Subcutaneous abdominal adipose tissue (tissue), 5 donors: ENCODE results near the gene ZFP62.

ENCODE experiments used
- H3K27ac ChIP-seq: one replicate; pipeline ENCODE4 v1.7.0; 2013; ENCODE audit warnings: low read depth, mild to moderate bottlenecking, inconsistent platforms, low read length, moderate library complexity
- H3K27me3 ChIP-seq, 5 donors: one replicate each; pipeline ENCODE4 v1.7.0; 2013; ENCODE audit warnings: low read length in 5 of 5, inconsistent platforms in 1 of 5; ENCODE audit not compliant: control insufficient read depth in 5 of 5, insufficient read depth in 4 of 5
- H3K36me3 ChIP-seq, 5 donors: one replicate each; pipeline ENCODE4 v1.7.0; 2013; ENCODE audit warnings: low read length in 5 of 5; ENCODE audit not compliant: control insufficient read depth in 5 of 5, insufficient read depth in 5 of 5
- H3K4me1 ChIP-seq, 5 donors: one replicate each; pipeline ENCODE4 v1.7.0; 2013; ENCODE audit warnings: low read length in 5 of 5, mild to moderate bottlenecking in 3 of 5, moderate library complexity in 1 of 5; ENCODE audit not compliant: control insufficient read depth in 5 of 5, insufficient read depth in 5 of 5
- H3K4me3 ChIP-seq, 5 donors: one replicate each; pipeline ENCODE4 v1.7.0; 2013; ENCODE audit warnings: low read length in 5 of 5, low read depth in 1 of 5
- H3K9ac ChIP-seq, 5 donors: one replicate each; pipeline ENCODE4 v1.7.0; 2013; ENCODE audit warnings: low read length in 5 of 5, mild to moderate bottlenecking in 4 of 5, moderate library complexity in 3 of 5
- H3K9me3 ChIP-seq, 5 donors: one replicate each; pipeline ENCODE4 v1.7.0; 2013; ENCODE audit warnings: low read length in 5 of 5; ENCODE audit not compliant: control insufficient read depth in 5 of 5
- donor health status: healthy.
- donor health status: healthy.
- donor health status: healthy.
- donor health status: healthy.
- donor health status: healthy.

ZFP62 gene

GRCh38 chr5:180823940-180824629 is 37.0 kb downstream of the ZFP62 start:
- peaks cover 0 to 3% (median 0%) of the 10 kb centered on the region in 5 donors for H3K9me3 ChIP-seq
- no peaks in the 10 kb centered on the region for H3K27me3 ChIP-seq
- H3K27ac ChIP-seq: peak overlapping the region; percentile 68
- H3K9ac ChIP-seq: peak overlapping the region in 1 of 5 donors; percentile 2
- H3K4me1 ChIP-seq: peaks cover 23 to 65% (median 53%) of the 10 kb centered on the region in 5 donors
- no peak overlapping the region for H3K4me3 ChIP-seq
- H3K36me3 ChIP-seq: no peaks in the 10 kb centered on the region

GRCh38 chr5:180823346-180823745 is 37.7 kb downstream of the ZFP62 start:
- H3K4me1 ChIP-seq: peaks cover 30 to 72% (median 60%) of the 10 kb centered on the region in 5 donors
- no peaks in the 10 kb centered on the region for H3K27me3 ChIP-seq

GRCh38 chr5:180821538-180821937 is 39.5 kb downstream of the ZFP62 start:
- H3K9ac ChIP-seq: peak overlapping the region in 2 of 5 donors; percentile 5 to 22
- no peaks in the 10 kb centered on the region for H3K36me3 ChIP-seq
- no peaks in the 10 kb centered on the region for H3K9me3 ChIP-seq
- peak overlapping the region; percentile 75 for H3K27ac ChIP-seq
- H3K27me3 ChIP-seq: no peaks in the 10 kb centered on the region
- H3K4me3 ChIP-seq: no peak overlapping the region
- peaks cover 36 to 82% (median 75%) of the 10 kb centered on the region in 5 donors for H3K4me1 ChIP-seq

More at GRCh38 chr5:180823346-180823745, 37.7 kb downstream of the ZFP62 start:
- no peaks in the 10 kb centered on the region for H3K9me3 ChIP-seq
- peak overlapping the region; percentile 68 for H3K27ac ChIP-seq
- H3K36me3 ChIP-seq: no peaks in the 10 kb centered on the region
- no peak overlapping the region for H3K4me3 ChIP-seq
- no peak overlapping the region for H3K9ac ChIP-seq

GRCh38 chr5:180820788-180821321 is 40.2 kb downstream of the ZFP62 start:
- peak overlapping the region in 3 of 5 donors; percentile 5 to 57 (median 16) for H3K9ac ChIP-seq
- H3K36me3 ChIP-seq: no peaks in the 10 kb centered on the region
- no peaks in the 10 kb centered on the region for H3K27me3 ChIP-seq
- H3K9me3 ChIP-seq: no peaks in the 10 kb centered on the region
- peaks cover 31 to 82% (median 72%) of the 10 kb centered on the region in 5 donors for H3K4me1 ChIP-seq
- H3K4me3 ChIP-seq: peak overlapping the region in 2 of 5 donors; percentile 33 to 45
- peak overlapping the region; percentile 75 for H3K27ac ChIP-seq

- H3K4me3 ChIP-seq: peak overlapping the region in 4 of 5 donors; percentile 13 to 50 (median 36)
- H3K4me1 ChIP-seq: peaks cover 27 to 75% (median 59%) of the 10 kb centered on the region in 5 donors
- H3K36me3 ChIP-seq: no peaks in the 10 kb centered on the region
- H3K27ac ChIP-seq: peak overlapping the region; percentile 94
- no peaks in the 10 kb centered on the region for H3K9me3 ChIP-seq
- no peaks in the 10 kb centered on the region for H3K27me3 ChIP-seq
- peak overlapping the region; percentile 1 to 87 (median 52) for H3K9ac ChIP-seq
Measured at GRCh38 chr5:180818677-180819341, 42.3 kb downstream of the ZFP62 start.

- peak overlapping the region; percentile 94 for H3K27ac ChIP-seq
Measured at GRCh38 chr5:180817893-180818674, 43.0 kb downstream of the ZFP62 start.

GRCh38 chr5:180816608-180817534 is 44.2 kb downstream of the ZFP62 start:
- Histone ChIP-seq H3K9ac (peak overlapping the region; percentile 48 to 71 (median 56)), H3K4me1 (peaks cover 27 to 75% (median 54%) of the 10 kb centered on the region in 5 donors), H3K27ac (peak overlapping the region; percentile 94), H3K4me3 (peak overlapping the region in 3 of 5 donors; percentile 11 to 44 (median 29)), H3K9me3 (no peaks in the 10 kb centered on the region), H3K36me3 (no peaks in the 10 kb centered on the region), H3K27me3 (no peaks in the 10 kb centered on the region)

More at GRCh38 chr5:180817893-180818674, 43.0 kb downstream of the ZFP62 start:
- H3K4me1 ChIP-seq: peaks cover 27 to 73% (median 52%) of the 10 kb centered on the region in 5 donors
- no peaks in the 10 kb centered on the region for H3K27me3 ChIP-seq
- peak overlapping the region; percentile 1 to 87 (median 52) for H3K9ac ChIP-seq
- no peaks in the 10 kb centered on the region for H3K9me3 ChIP-seq
- no peaks in the 10 kb centered on the region for H3K36me3 ChIP-seq
- peak overlapping the region in 4 of 5 donors; percentile 13 to 50 (median 36) for H3K4me3 ChIP-seq

GRCh38 chr5:180815293-180815917 is 45.7 kb downstream of the ZFP62 start:
- H3K27me3 ChIP-seq: no peaks in the 10 kb centered on the region
- H3K4me1 ChIP-seq: peaks cover 19 to 75% (median 53%) of the 10 kb centered on the region in 5 donors
- no peaks in the 10 kb centered on the region for H3K36me3 ChIP-seq
- peak overlapping the region; percentile 44 to 73 (median 64) for H3K9ac ChIP-seq
- no peaks in the 10 kb centered on the region for H3K9me3 ChIP-seq
- peak overlapping the region; percentile 94 for H3K27ac ChIP-seq
- peak overlapping the region; percentile 59 to 88 (median 75) for H3K4me3 ChIP-seq
